Measurements from ENCODE around the gene CLSTN1.

DNA sequence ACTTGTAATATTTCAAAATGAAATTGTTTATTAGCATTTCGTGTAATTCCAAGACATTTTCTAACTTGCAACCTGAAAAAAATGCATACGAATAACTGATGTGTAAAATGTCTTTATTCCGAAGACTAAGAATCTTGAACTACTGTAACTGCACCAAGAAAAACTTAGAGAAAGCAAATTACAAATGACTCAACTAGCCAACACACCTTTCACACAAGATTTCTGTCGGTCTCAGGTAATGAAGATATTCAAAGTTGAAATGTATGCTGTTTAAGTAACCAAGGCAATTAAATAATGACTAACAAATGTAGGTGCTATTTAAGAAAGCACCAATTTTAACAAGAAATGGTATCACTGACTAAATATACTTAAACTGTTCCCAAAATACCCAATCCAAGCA, 2.1 kb downstream of the CLSTN1 start:
- TF ChIP-seq, protein P1, sequence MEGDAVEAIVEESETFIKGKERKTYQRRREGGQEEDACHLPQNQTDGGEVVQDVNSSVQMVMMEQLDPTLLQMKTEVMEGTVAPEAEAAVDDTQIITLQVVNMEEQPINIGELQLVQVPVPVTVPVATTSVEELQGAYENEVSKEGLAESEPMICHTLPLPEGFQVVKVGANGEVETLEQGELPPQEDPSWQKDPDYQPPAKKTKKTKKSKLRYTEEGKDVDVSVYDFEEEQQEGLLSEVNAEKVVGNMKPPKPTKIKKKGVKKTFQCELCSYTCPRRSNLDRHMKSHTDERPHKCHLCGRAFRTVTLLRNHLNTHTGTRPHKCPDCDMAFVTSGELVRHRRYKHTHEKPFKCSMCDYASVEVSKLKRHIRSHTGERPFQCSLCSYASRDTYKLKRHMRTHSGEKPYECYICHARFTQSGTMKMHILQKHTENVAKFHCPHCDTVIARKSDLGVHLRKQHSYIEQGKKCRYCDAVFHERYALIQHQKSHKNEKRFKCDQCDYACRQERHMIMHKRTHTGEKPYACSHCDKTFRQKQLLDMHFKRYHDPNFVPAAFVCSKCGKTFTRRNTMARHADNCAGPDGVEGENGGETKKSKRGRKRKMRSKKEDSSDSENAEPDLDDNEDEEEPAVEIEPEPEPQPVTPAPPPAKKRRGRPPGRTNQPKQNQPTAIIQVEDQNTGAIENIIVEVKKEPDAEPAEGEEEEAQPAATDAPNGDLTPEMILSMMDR (IDR thresholded peaks at IDR 0.05; ENCODE audit: low read length), result no peak
- TF ChIP-seq EZH2 (IDR thresholded peaks at IDR 0.05; ENCODE audit: borderline replicate concordance, low read length), result no peak

Data from OCI-LY1 (cell line).